OCI-LY7 (cell line): ENCODE data around the gene PKN1. TPM values are rescaled to one million over a fixed set of nuclear protein-coding genes. Genes with fewer than 3 reads are reported as not detected.
A peak's percentile ranks its signal among the peaks of the same experiment; 100 is the strongest.

Experiments
- BruUV-seq: library from RNA; stranded (reverse); fragments of 400-500 nt; replicated peaks from 2 replicates; lab custom pipeline; 2021; lab: Mats Ljungman, UMichigan
- CTCF ChIA-PET: fragments of 300-600 bp; sonication (Branson Sonifier 250); formaldehyde crosslinking; loops from one replicate; lab custom pipeline; 2022; ENCODE audit warnings: antibody characterized with exemption; ENCODE audit not compliant: unreplicated experiment; lab: Charles Lee
- POLR2A ChIA-PET: fragments of 300-600 bp; sonication (Branson Sonifier 250); formaldehyde crosslinking; loops from one replicate; lab custom pipeline; 2022; ENCODE audit warnings: antibody characterized with exemption; lab: Charles Lee
- DNase-seq: peaks from one replicate; pipeline ENCODE4 v3.0.0-alpha.2; 2015; ENCODE audit warnings: low spot score
- H2AFZ ChIP-seq: fragments of 200-600 bp; sonication (generic), shearing (Covaris generic); 2 replicates; pipeline ENCODE4 v1.6.1; 2014; ENCODE audit warnings: mild to moderate bottlenecking, antibody characterized with exemption, low read length, moderate library complexity
- H3K27ac ChIP-seq: fragments of 200-600 bp; sonication (generic); 2 replicates; pipeline ENCODE4 v1.5.1; 2014; ENCODE audit warnings: mixed run types, low read depth, mild to moderate bottlenecking, moderate library complexity, low read length, inconsistent platforms; ENCODE audit not compliant: poor library complexity, severe bottlenecking
- H3K36me3 ChIP-seq: fragments of 200-600 bp; sonication (generic); 2 replicates; pipeline ENCODE4 v1.6.1; 2014; ENCODE audit warnings: mild to moderate bottlenecking, antibody characterized with exemption, low read length, moderate library complexity, mixed read lengths; ENCODE audit not compliant: insufficient read depth
- H3K4me1 ChIP-seq: fragments of 200-600 bp; sonication (generic); 2 replicates; pipeline ENCODE4 v1.5.1; 2014; ENCODE audit warnings: mild to moderate bottlenecking, low read length; ENCODE audit not compliant: insufficient read depth, poor library complexity, severe bottlenecking
- H3K4me2 ChIP-seq: fragments of 200-600 bp; sonication (generic); 2 replicates; pipeline ENCODE4 v1.6.1; 2014; ENCODE audit warnings: mild to moderate bottlenecking, low read length
- H3K4me3 ChIP-seq: fragments of 200-600 bp; sonication (generic); 2 replicates; pipeline ENCODE4 v1.5.1; 2014; ENCODE audit warnings: mild to moderate bottlenecking, low read depth, low read length; ENCODE audit not compliant: poor library complexity, severe bottlenecking
- H3K79me2 ChIP-seq: fragments of 200-600 bp; sonication (generic); 2 replicates; pipeline ENCODE4 v1.6.1; 2016; ENCODE audit warnings: low read depth, mild to moderate bottlenecking, low read length, moderate library complexity, mixed read lengths; ENCODE audit not compliant: insufficient read depth
- H3K9me2 ChIP-seq: fragments of 200-600 bp; sonication (generic); 2 replicates; pipeline ENCODE4 v1.6.1; 2016; ENCODE audit warnings: mild to moderate bottlenecking, low read length, mixed read lengths; ENCODE audit not compliant: insufficient read depth
- H3K9me3 ChIP-seq: fragments of 200-600 bp; sonication (generic); 2 replicates; pipeline ENCODE4 v1.6.1; 2014; ENCODE audit warnings: mild to moderate bottlenecking, mixed run types, low read length, mixed read lengths
- H4K20me1 ChIP-seq: fragments of 200-600 bp; sonication (generic); 2 replicates; pipeline ENCODE4 v1.6.1; 2014; ENCODE audit warnings: mild to moderate bottlenecking, antibody characterized with exemption, low read length, moderate library complexity, mixed read lengths; ENCODE audit not compliant: insufficient read depth
- EZH2phosphoT487 ChIP-seq: fragments of 200-600 bp; sonication (generic); IDR thresholded peaks from 2 replicates; pipeline ENCODE4 v1.6.1; 2018; ENCODE audit warnings: low read depth, borderline replicate concordance, mild to moderate bottlenecking, mixed run types, antibody characterized with exemption, low read length, moderate library complexity, mixed read lengths
- intact Hi-C: fragments of 100-400 bp; cut with micrococcal nuclease; formaldehyde crosslinking; loops from one replicate; pipeline ENCODE4 v1.10.0; 2022; ENCODE audit not compliant: unreplicated experiment
- total RNA-seq, 2 experiments: library from RNA; depleted of rRNA in 1 of 2; stranded (reverse); fragments of >200 nt in 1 of 2; shearing (Covaris generic) in 1 of 2; gene quantifications; 2 replicates each; pipeline ENCODE4 v1.2.3, GENCODE V29; 2014 to 2022
- TF ChIP-seq, protein P1 (sequence below): fragments of 200-600 bp; sonication (generic); conservative IDR thresholded peaks from 2 replicates; pipeline ENCODE4 v1.5.1; 2014; ENCODE audit warnings: mild to moderate bottlenecking, antibody characterized with exemption, low read length, moderate library complexity, mixed read lengths

Gene PKN1
- total RNA-seq, 2 experiments from 2014 or later = 117 to 233 TPM

DNA sequence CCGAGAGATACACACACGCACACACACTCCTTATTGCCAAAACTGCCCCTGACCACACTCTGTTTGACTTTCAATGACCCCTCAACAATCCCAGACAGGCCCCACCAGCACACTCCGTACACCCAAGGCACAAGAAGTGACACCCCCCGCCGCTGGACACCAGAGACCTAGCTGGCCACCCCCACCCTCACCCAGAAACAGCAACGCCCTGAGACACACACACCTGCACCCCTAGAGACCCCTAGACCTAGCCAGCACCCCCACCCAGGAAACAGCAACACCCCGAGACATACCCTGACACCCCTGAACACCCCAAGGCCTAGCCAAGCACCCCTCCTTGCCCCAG is 43.2 kb downstream of the PKN1 start:
- no peaks in the 10 kb centered on the region for H4K20me1 ChIP-seq
- peaks cover 11% of the 10 kb centered on the region; the same call in 1 of the 2 replicates for H3K36me3 ChIP-seq
- H3K79me2 ChIP-seq = no peaks in the 10 kb centered on the region
- no peak overlapping the region for H3K4me2 ChIP-seq
- H3K27ac ChIP-seq = no peak overlapping the region
- H3K9me2 ChIP-seq = no peaks in the 10 kb centered on the region
- BruUV-seq = no TSS peak
- no peak overlapping the region for H3K4me3 ChIP-seq
- TF ChIP-seq EZH2phosphoT487 = no peak
- TF ChIP-seq, protein P1, sequence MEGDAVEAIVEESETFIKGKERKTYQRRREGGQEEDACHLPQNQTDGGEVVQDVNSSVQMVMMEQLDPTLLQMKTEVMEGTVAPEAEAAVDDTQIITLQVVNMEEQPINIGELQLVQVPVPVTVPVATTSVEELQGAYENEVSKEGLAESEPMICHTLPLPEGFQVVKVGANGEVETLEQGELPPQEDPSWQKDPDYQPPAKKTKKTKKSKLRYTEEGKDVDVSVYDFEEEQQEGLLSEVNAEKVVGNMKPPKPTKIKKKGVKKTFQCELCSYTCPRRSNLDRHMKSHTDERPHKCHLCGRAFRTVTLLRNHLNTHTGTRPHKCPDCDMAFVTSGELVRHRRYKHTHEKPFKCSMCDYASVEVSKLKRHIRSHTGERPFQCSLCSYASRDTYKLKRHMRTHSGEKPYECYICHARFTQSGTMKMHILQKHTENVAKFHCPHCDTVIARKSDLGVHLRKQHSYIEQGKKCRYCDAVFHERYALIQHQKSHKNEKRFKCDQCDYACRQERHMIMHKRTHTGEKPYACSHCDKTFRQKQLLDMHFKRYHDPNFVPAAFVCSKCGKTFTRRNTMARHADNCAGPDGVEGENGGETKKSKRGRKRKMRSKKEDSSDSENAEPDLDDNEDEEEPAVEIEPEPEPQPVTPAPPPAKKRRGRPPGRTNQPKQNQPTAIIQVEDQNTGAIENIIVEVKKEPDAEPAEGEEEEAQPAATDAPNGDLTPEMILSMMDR = no peak
- CTCF ChIA-PET = interaction anchor here (0.6 kb wide), 1 partner anchor 9 kb away, joined by 6 read pairs; no protein-coding TSS in a partner anchor
- H3K9me3 ChIP-seq = no peaks in the 10 kb centered on the region
- no peaks in the 10 kb centered on the region for H3K4me1 ChIP-seq
- no peak for DNase-seq
- intact Hi-C loops = no loop called here
- no peak overlapping the region for H2AFZ ChIP-seq
- POLR2A ChIA-PET = no interaction called here

GRCh38 chr19:14476673-14477401 is 43.7 kb downstream of the PKN1 start:
- BruUV-seq = no TSS peak
- no peak overlapping the region for H3K27ac ChIP-seq
- peaks cover 6% of the 10 kb centered on the region; the same call in 1 of the 2 replicates for H3K36me3 ChIP-seq
- no peaks in the 10 kb centered on the region for H3K9me3 ChIP-seq
- no peaks in the 10 kb centered on the region for H4K20me1 ChIP-seq
- H3K4me1 ChIP-seq = no peaks in the 10 kb centered on the region
- H3K4me2 ChIP-seq = no peak overlapping the region
- H2AFZ ChIP-seq = no peak overlapping the region
- H3K9me2 ChIP-seq = no peaks in the 10 kb centered on the region
- H3K79me2 ChIP-seq = no peaks in the 10 kb centered on the region
- TF ChIP-seq EZH2phosphoT487 = no peak
- CTCF ChIA-PET = interaction anchor here (0.6 kb wide), 1 partner anchor 9 kb away, joined by 6 read pairs; no protein-coding TSS in a partner anchor
- intact Hi-C loops = no loop called here
- H3K4me3 ChIP-seq = no peak overlapping the region
- peak; percentile 24 for DNase-seq
- POLR2A ChIA-PET = no interaction called here

- Histone ChIP-seq H2AFZ (no peak overlapping the region), H3K27ac (no peak overlapping the region), H3K4me3 (no peak overlapping the region), H4K20me1 (no peaks in the 10 kb centered on the region), H3K4me2 (no peak overlapping the region), H3K79me2 (no peaks in the 10 kb centered on the region), H3K4me1 (no peaks in the 10 kb centered on the region), H3K9me3 (no peaks in the 10 kb centered on the region), H3K36me3 (no peaks in the 10 kb centered on the region), H3K9me2 (no peaks in the 10 kb centered on the region)
- intact Hi-C loops = no loop called here
- BruUV-seq = no TSS peak
- CTCF ChIA-PET = no interaction called here
- DNase-seq = no peak
- no peak for TF ChIP-seq EZH2phosphoT487
- TF ChIP-seq, protein P1 = no peak
- POLR2A ChIA-PET = no interaction called here
Observed at GRCh38 chr19:14477418-14478112, 44.5 kb downstream of the PKN1 start.
